NCI-H526 (cell line): ENCODE data around the gene AGER.
A peak's percentile ranks its signal among the peaks of the same experiment; 100 is the strongest.
"Not testable (repeated sequence)": the region's sequence is repeated elsewhere in the genome, so short reads cannot be mapped to it uniquely, and the experiment has no call there.

ENCODE experiments used
- DNase-seq, 2 experiments: peaks; one replicate each; lab custom pipeline; 2025; lab: John Stamatoyannopoulos, UW

AGER gene

GRCh38 chr6:32186151-32186840 lies 2.2 kb upstream of the AGER start:
- not testable (repeated sequence) for DNase-seq

- DNase-seq, result peak in 1 of 2 experiments; percentile 35
These were observed 1.7 kb upstream of the AGER start for GRCh38 chr6:32185681-32186131.

GRCh38 chr6:32183483-32184083 lies 470 bp downstream of the AGER start:
- no peak for DNase-seq

- DNase-seq, result no peak
These were observed 1.0 kb downstream of the AGER start for GRCh38 chr6:32183030-32183429.

- DNase-seq, result no peak
These were observed 1.5 kb downstream of the AGER start for GRCh38 chr6:32182555-32182981.

GRCh38 chr6:32181915-32182529 lies 2.0 kb downstream of the AGER start:
- no peak for DNase-seq

- no peak for DNase-seq
These were observed 2.8 kb downstream of the AGER start for GRCh38 chr6:32181148-32181702.

- DNase-seq, result no peak
These were observed 4.2 kb downstream of the AGER start for GRCh38 chr6:32179766-32180405.

- no peak for DNase-seq
These were observed 5.3 kb downstream of the AGER start for GRCh38 chr6:32178547-32179440.

GRCh38 chr6:32177788-32178546 lies 6.1 kb downstream of the AGER start, which contains the start of gene RNF5:
Gene RNF5, plus strand, starts transcription at chr6:32178405. Its CDS starts 107 bp downstream, at chr6:32178512.
- peak; percentile 99 to 100 for DNase-seq

GRCh38 chr6:32177183-32177787 lies 6.8 kb downstream of the AGER start:
- peak; percentile 77 to 85 for DNase-seq

GRCh38 chr6:32176476-32177182 lies 7.4 kb downstream of the AGER start:
- peak in 1 of 2 experiments; percentile 35 for DNase-seq

GRCh38 chr6:32175711-32176475 lies 8.2 kb downstream of the AGER start, which contains the start of gene AGPAT1:
Gene AGPAT1, minus strand, starts transcription at chr6:32176084. Its CDS starts 4,588 bp downstream, at chr6:32171496.
- peak; percentile 83 to 96 for DNase-seq

GRCh38 chr6:32175322-32175710 lies 8.7 kb downstream of the AGER start:
- no peak for DNase-seq

- no peak for DNase-seq
These were observed 9.6 kb downstream of the AGER start for GRCh38 chr6:32174416-32174815.

GRCh38 chr6:32173051-32173727 lies 10.9 kb downstream of the AGER start:
- no peak for DNase-seq

GRCh38 chr6:32171234-32171633 lies 12.8 kb downstream of the AGER start:
- DNase-seq, result no peak

GRCh38 chr6:32170294-32170693 lies 13.8 kb downstream of the AGER start:
- no peak for DNase-seq
